ENCODE data around the gene ERBB2. TPM values are rescaled to one million over a fixed set of nuclear protein-coding genes. Genes with fewer than 3 reads are reported as not detected.
"Not testable (repeated sequence)": the region's sequence is repeated elsewhere in the genome, so short reads cannot be mapped to it uniquely, and the experiment has no call there.

The ERBB2 gene
- total RNA-seq, 1 donor from 2014 or later, result 86.0 TPM

- Mint-ChIP-seq H3K27me3 (ENCODE audit: low read depth) (no peaks in the 10 kb centered on the region), H3K9me3 (ENCODE audit: low read depth) (no peaks in the 10 kb centered on the region), H3K27ac (ENCODE audit: unreplicated experiment) (peak overlapping the region; percentile 13), H3K4me3 (ENCODE audit: unreplicated experiment) (no peak overlapping the region), H3K4me1 (ENCODE audit: low read depth) (peaks cover 9% of the 10 kb centered on the region), H3K36me3 (ENCODE audit: low read depth) (peaks cover 17% of the 10 kb centered on the region)
- no peak for DNase-seq (ENCODE audit: low spot score)
- TF ChIP-seq CTCF (IDR thresholded peaks at IDR 0.05), result no peak
Observed at GRCh38 chr17:39709319-39709997, 9.6 kb downstream of the ERBB2 start.

- no peak for TF ChIP-seq CTCF (IDR thresholded peaks at IDR 0.05)
- H3K27ac Mint-ChIP-seq (ENCODE audit: unreplicated experiment), result no peak overlapping the region
- peaks cover 18% of the 10 kb centered on the region for H3K36me3 Mint-ChIP-seq (ENCODE audit: low read depth)
- no peaks in the 10 kb centered on the region for H3K9me3 Mint-ChIP-seq (ENCODE audit: low read depth)
- no peak overlapping the region for H3K4me3 Mint-ChIP-seq (ENCODE audit: unreplicated experiment)
- no peak for DNase-seq (ENCODE audit: low spot score)
- peaks cover 1% of the 10 kb centered on the region for H3K4me1 Mint-ChIP-seq (ENCODE audit: low read depth)
- H3K27me3 Mint-ChIP-seq (ENCODE audit: low read depth), result no peaks in the 10 kb centered on the region
Observed at GRCh38 chr17:39709998-39710964, 10.4 kb downstream of the ERBB2 start.

GRCh38 chr17:39711071-39711470 lies 11.2 kb downstream of the ERBB2 start:
- not testable (repeated sequence) for H3K4me1 Mint-ChIP-seq (ENCODE audit: low read depth); H3K27ac Mint-ChIP-seq (ENCODE audit: unreplicated experiment); H3K4me3 Mint-ChIP-seq (ENCODE audit: unreplicated experiment); H3K27me3 Mint-ChIP-seq (ENCODE audit: low read depth); H3K9me3 Mint-ChIP-seq (ENCODE audit: low read depth); DNase-seq (ENCODE audit: low spot score)
- peaks cover 20% of the 10 kb centered on the region for H3K36me3 Mint-ChIP-seq (ENCODE audit: low read depth)

GRCh38 chr17:39711851-39712250 lies 12.0 kb downstream of the ERBB2 start:
- Mint-ChIP-seq H3K9me3 (ENCODE audit: low read depth) (no peaks in the 10 kb centered on the region), H3K27ac (ENCODE audit: unreplicated experiment) (no peak overlapping the region), H3K36me3 (ENCODE audit: low read depth) (peaks cover 20% of the 10 kb centered on the region), H3K4me3 (ENCODE audit: unreplicated experiment) (no peak overlapping the region), H3K27me3 (ENCODE audit: low read depth) (no peaks in the 10 kb centered on the region), H3K4me1 (ENCODE audit: low read depth) (no peaks in the 10 kb centered on the region)
- TF ChIP-seq CTCF (IDR thresholded peaks at IDR 0.05), result no peak
- no peak for DNase-seq (ENCODE audit: low spot score)

- no peak for TF ChIP-seq CTCF (IDR thresholded peaks at IDR 0.05)
- Mint-ChIP-seq H3K27me3 (ENCODE audit: low read depth) (no peaks in the 10 kb centered on the region), H3K36me3 (ENCODE audit: low read depth) (peaks cover 24% of the 10 kb centered on the region), H3K4me3 (ENCODE audit: unreplicated experiment) (no peak overlapping the region), H3K9me3 (ENCODE audit: low read depth) (no peaks in the 10 kb centered on the region), H3K4me1 (ENCODE audit: low read depth) (no peaks in the 10 kb centered on the region), H3K27ac (ENCODE audit: unreplicated experiment) (no peak overlapping the region)
- DNase-seq (ENCODE audit: low spot score), result no peak
Observed at GRCh38 chr17:39714234-39714633, 14.4 kb downstream of the ERBB2 start.
